Measurements from ENCODE around the gene WDFY4. TPM values are rescaled to one million over a fixed set of nuclear protein-coding genes. Genes with fewer than 3 reads are reported as not detected.

Gene WDFY4
- polyA plus RNA-seq, 1 experiment, result not detected

DNA sequence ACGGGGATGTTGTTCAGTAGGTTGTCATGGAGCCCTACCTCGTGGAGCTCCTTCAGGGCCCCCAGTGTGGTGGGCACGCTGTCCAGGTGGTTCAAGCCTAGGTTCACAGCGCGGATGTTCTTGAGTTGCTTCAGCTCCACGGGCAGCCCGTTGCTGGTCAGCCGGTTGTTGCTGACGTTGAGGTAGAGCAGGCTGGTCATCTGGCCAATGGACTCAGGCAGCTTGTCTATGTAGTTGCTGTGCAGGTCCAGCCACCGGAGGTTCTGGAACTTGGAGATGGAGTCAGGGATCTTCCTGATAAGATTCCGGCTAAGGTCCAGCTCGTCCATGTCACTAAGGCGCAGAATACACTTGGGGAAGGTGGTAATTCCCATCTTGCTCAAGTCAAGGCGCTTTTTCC, 229.0 kb downstream of the WDFY4 start:
- peaks cover 1% of the 10 kb centered on the region; the same call in 1 of the 2 replicates for H3K27me3 ChIP-seq (ENCODE audit: control insufficient read depth, insufficient read depth, low read length)
- ChIA-PET CTCF (no interaction called here), POLR2A (no interaction called here)
- no peak for DNase-seq (ENCODE audit: low read depth)
- no peak overlapping the region for H3K4me3 ChIP-seq (ENCODE audit: low read depth, low read length)
- TF ChIP-seq, protein P1, sequence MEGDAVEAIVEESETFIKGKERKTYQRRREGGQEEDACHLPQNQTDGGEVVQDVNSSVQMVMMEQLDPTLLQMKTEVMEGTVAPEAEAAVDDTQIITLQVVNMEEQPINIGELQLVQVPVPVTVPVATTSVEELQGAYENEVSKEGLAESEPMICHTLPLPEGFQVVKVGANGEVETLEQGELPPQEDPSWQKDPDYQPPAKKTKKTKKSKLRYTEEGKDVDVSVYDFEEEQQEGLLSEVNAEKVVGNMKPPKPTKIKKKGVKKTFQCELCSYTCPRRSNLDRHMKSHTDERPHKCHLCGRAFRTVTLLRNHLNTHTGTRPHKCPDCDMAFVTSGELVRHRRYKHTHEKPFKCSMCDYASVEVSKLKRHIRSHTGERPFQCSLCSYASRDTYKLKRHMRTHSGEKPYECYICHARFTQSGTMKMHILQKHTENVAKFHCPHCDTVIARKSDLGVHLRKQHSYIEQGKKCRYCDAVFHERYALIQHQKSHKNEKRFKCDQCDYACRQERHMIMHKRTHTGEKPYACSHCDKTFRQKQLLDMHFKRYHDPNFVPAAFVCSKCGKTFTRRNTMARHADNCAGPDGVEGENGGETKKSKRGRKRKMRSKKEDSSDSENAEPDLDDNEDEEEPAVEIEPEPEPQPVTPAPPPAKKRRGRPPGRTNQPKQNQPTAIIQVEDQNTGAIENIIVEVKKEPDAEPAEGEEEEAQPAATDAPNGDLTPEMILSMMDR (IDR thresholded peaks at IDR 0.05; ENCODE audit: insufficient read depth, low read depth, low read length), result no peak
- no peaks in the 10 kb centered on the region for H3K36me3 ChIP-seq (ENCODE audit: control insufficient read depth, insufficient read depth, low read length)

DNA sequence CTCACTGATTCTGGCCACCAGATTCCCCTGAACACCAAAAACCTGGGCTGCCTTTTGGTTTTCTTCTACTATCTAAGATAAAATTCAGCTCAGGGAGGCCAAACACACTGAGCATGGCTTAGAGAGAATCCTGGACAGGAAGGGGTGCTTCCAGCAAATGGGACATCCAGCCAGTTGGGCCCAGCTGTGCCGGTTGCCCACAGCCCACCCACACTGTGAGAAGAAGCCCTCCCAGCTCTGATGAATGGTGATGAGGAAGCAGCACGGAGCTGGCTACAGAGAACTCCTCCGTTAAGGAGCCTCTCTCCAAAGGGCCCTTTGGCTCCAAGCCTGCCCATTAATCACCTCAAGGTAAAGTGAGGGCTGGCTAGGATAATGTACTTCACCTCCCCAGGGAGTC, 239.1 kb downstream of the WDFY4 start:
- Histone ChIP-seq H3K4me3 (ENCODE audit: low read depth, low read length) (no peak overlapping the region), H3K36me3 (ENCODE audit: control insufficient read depth, insufficient read depth, low read length) (no peaks in the 10 kb centered on the region), H3K27me3 (ENCODE audit: control insufficient read depth, insufficient read depth, low read length) (peaks cover 3% of the 10 kb centered on the region)
- ChIA-PET CTCF (interaction anchor here (0.5 kb wide), 1 partner anchor 268 kb away, joined by 3 read pairs; no protein-coding TSS in a partner anchor), POLR2A (no interaction called here)
- no peak for DNase-seq (ENCODE audit: low read depth)
- TF ChIP-seq, protein P1 (IDR thresholded peaks at IDR 0.05; ENCODE audit: insufficient read depth, low read depth, low read length), result no peak

DNA sequence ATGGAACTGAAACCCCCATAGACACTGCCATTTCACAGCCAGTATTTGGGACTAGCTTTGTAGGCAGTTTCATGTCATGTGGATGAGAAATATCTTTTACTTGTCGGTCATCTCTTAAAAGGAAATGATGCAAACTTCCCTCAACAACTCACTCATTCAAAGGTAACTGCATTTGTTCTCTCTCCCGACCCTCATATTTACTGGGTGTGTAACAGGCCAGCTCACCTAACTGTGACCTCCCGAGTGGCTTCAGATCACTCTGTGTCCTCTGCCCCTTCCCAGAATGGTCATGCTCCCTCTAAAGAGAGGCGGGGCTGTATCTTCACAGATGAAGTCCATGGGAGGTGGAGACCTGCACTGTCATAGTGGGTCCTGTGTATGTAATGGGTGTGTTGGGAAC, 240.3 kb downstream of the WDFY4 start:
- ChIA-PET CTCF (no interaction called here), POLR2A (no interaction called here)
- Histone ChIP-seq H3K4me3 (ENCODE audit: low read depth, low read length) (no peak overlapping the region), H3K36me3 (ENCODE audit: control insufficient read depth, insufficient read depth, low read length) (no peaks in the 10 kb centered on the region), H3K27me3 (ENCODE audit: control insufficient read depth, insufficient read depth, low read length) (peaks cover 3% of the 10 kb centered on the region; the same call in 1 of the 2 replicates)
- TF ChIP-seq, protein P1 (IDR thresholded peaks at IDR 0.05; ENCODE audit: insufficient read depth, low read depth, low read length), result no peak
- no peak for DNase-seq (ENCODE audit: low read depth)

DNA sequence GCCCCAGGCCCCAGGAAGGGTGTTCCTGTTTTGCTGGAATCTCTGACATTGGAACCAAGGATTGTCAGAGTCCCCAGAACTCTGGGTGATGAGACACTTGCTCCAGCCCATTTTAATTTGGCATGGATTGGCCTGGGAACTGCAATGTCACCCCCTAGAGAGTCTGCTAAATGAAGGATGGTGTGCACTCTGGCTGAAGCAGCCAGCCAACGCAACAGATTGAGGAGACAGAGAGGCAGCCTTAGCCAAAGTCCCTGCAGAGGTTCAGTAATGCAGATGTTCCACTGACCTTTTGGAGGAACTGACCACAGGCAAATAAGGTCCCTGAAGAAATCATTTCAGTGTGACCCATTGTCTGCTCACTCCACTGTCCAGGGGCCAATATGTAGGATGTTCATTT, 241.6 kb downstream of the WDFY4 start:
- POLR2A ChIA-PET, result no interaction called here
- CTCF ChIA-PET, result no interaction called here
- TF ChIP-seq, protein P1 (IDR thresholded peaks at IDR 0.05; ENCODE audit: insufficient read depth, low read depth, low read length), result no peak
- DNase-seq (ENCODE audit: low read depth), result no peak
- H3K4me3 ChIP-seq (ENCODE audit: low read depth, low read length), result no peak overlapping the region
- H3K27me3 ChIP-seq (ENCODE audit: control insufficient read depth, insufficient read depth, low read length), result peaks cover 3% of the 10 kb centered on the region; the same call in 1 of the 2 replicates
- no peaks in the 10 kb centered on the region for H3K36me3 ChIP-seq (ENCODE audit: control insufficient read depth, insufficient read depth, low read length)

DNA sequence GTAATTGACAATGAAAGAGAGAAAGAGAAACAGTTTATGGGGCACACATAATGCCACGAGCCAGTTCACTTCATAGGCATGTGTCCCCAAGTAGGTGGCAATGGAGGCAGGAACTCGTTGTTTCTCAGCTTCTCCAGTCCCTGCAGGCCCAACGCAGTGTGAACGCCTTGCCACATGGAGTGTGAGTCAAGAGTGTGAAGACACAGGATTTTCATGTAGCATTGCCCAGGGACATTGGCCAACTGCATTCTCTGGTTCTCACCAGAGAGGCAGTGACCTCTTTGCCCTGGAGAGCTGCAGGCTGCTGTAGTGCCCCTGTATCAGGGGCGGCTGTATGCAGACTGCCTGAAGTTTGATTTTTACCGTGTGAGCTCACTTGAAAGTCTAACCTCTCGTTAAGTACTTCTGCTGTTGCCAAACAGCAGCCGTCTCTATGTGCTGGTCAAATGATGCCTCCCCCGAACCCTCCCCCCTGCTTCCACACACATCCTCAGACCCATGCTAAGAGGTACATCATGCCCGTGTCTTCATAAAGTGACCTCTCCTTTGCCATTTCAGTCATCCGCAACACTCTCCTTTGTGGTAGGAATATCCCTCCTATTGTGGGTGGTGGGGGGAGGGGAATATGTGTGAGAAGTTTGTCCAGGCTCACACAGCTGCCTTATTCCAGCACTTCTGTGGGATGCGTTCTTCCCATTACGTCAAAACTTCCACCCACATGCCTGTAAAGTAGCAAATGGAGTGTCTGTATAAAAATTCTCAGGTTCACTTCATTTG, 242.3 kb downstream of the WDFY4 start:
- H3K27me3 ChIP-seq (ENCODE audit: control insufficient read depth, insufficient read depth, low read length), result peaks cover 3% of the 10 kb centered on the region; the same call in 1 of the 2 replicates
- TF ChIP-seq, protein P1 (IDR thresholded peaks at IDR 0.05; ENCODE audit: insufficient read depth, low read depth, low read length), result no peak
- no peaks in the 10 kb centered on the region for H3K36me3 ChIP-seq (ENCODE audit: control insufficient read depth, insufficient read depth, low read length)
- no peak for DNase-seq (ENCODE audit: low read depth)
- no peak overlapping the region for H3K4me3 ChIP-seq (ENCODE audit: low read depth, low read length)
- CTCF ChIA-PET, result interaction anchor here (0.6 kb wide), 1 partner anchor 269 kb away, joined by 3 read pairs; no protein-coding TSS in a partner anchor
- POLR2A ChIA-PET, result no interaction called here
